Measurements from ENCODE around the gene WDR45B. TPM values are rescaled to one million over a fixed set of nuclear protein-coding genes. Genes with fewer than 3 reads are reported as not detected.

Gene WDR45B
- total and polyA plus RNA-seq, 8 donors: 46.8 to 93.1 (median 82.6) TPM

GRCh38 chr17:82640036-82640435 is 8.2 kb downstream of the WDR45B start:
- Histone ChIP-seq H3K9me3 (peaks cover 0 to 9% of the 10 kb centered on the region in 2 donors), H3K36me3 (peaks cover 0 to 74% of the 10 kb centered on the region in 2 donors), H3K4me3 (no peak overlapping the region), H3K4me1 (no peaks in the 10 kb centered on the region), H3K27me3 (no peaks in the 10 kb centered on the region), H3K27ac (no peak overlapping the region)
- no peak for TF ChIP-seq CTCF (IDR thresholded peaks at IDR 0.05)
- ATAC-seq: no peak
- intact Hi-C loops (cut with DNase I): no loop called here
- peak in 1 of 4 donors; percentile 21 for DNase-seq

GRCh38 chr17:82639628-82640027 is 8.6 kb downstream of the WDR45B start:
- Histone ChIP-seq H3K27me3 (no peaks in the 10 kb centered on the region), H3K27ac (no peak overlapping the region), H3K36me3 (peaks cover 0 to 72% of the 10 kb centered on the region in 2 donors), H3K9me3 (peaks cover 0 to 9% of the 10 kb centered on the region in 2 donors), H3K4me3 (no peak overlapping the region), H3K4me1 (no peaks in the 10 kb centered on the region)
- intact Hi-C loops (cut with DNase I): no loop called here
- DNase-seq (peak in 1 of 4 donors; percentile 74), ATAC-seq (no peak)
- no peak for TF ChIP-seq CTCF (IDR thresholded peaks at IDR 0.05)

- Histone ChIP-seq H3K4me1 (no peaks in the 10 kb centered on the region), H3K4me3 (no peak overlapping the region), H3K36me3 (peaks cover 0 to 68% of the 10 kb centered on the region in 2 donors), H3K27me3 (no peaks in the 10 kb centered on the region), H3K9me3 (peaks cover 0 to 9% of the 10 kb centered on the region in 2 donors), H3K27ac (no peak overlapping the region)
- no peak for TF ChIP-seq CTCF (IDR thresholded peaks at IDR 0.05)
- intact Hi-C loops (cut with DNase I): no loop called here
- no peak for DNase-seq
- ATAC-seq: no peak
These were observed 10.0 kb downstream of the WDR45B start for GRCh38 chr17:82638183-82638773.

GRCh38 chr17:82636626-82637598 is 11.3 kb downstream of the WDR45B start:
- Histone ChIP-seq H3K4me3 (no peak overlapping the region), H3K9me3 (peaks cover 0 to 9% of the 10 kb centered on the region in 2 donors), H3K4me1 (no peaks in the 10 kb centered on the region), H3K27ac (no peak overlapping the region), H3K36me3 (peaks cover 0 to 68% of the 10 kb centered on the region in 2 donors), H3K27me3 (no peaks in the 10 kb centered on the region)
- ATAC-seq (no peak), DNase-seq (peak in 2 of 4 donors; percentile 1 to 62)
- TF ChIP-seq CTCF (IDR thresholded peaks at IDR 0.05): no peak
- intact Hi-C loops (cut with DNase I): no loop called here

GRCh38 chr17:82633343-82633742 is 14.9 kb downstream of the WDR45B start:
- peaks cover 0 to 62% of the 10 kb centered on the region in 2 donors for H3K36me3 ChIP-seq
- intact Hi-C loops (cut with DNase I): no loop called here

More at GRCh38 chr17:82633343-82633742, 14.9 kb downstream of the WDR45B start:
- TF ChIP-seq CTCF (IDR thresholded peaks at IDR 0.05): no peak
- no peak overlapping the region for H3K4me3 ChIP-seq
- ATAC-seq (no peak), DNase-seq (no peak)
- no peaks in the 10 kb centered on the region for H3K27me3 ChIP-seq
- H3K4me1 ChIP-seq: no peaks in the 10 kb centered on the region
- H3K27ac ChIP-seq: no peak overlapping the region
- H3K9me3 ChIP-seq: peaks cover 0 to 9% of the 10 kb centered on the region in 2 donors
